ENCODE results near the gene TFAP2E. TPM values are rescaled to one million over a fixed set of nuclear protein-coding genes. Genes with fewer than 3 reads are reported as not detected.

The TFAP2E gene
- 0.08 TPM in 1 of 2 replicates, not detected in the other for total RNA-seq (ENCODE audit: low replicate concordance)

DNA sequence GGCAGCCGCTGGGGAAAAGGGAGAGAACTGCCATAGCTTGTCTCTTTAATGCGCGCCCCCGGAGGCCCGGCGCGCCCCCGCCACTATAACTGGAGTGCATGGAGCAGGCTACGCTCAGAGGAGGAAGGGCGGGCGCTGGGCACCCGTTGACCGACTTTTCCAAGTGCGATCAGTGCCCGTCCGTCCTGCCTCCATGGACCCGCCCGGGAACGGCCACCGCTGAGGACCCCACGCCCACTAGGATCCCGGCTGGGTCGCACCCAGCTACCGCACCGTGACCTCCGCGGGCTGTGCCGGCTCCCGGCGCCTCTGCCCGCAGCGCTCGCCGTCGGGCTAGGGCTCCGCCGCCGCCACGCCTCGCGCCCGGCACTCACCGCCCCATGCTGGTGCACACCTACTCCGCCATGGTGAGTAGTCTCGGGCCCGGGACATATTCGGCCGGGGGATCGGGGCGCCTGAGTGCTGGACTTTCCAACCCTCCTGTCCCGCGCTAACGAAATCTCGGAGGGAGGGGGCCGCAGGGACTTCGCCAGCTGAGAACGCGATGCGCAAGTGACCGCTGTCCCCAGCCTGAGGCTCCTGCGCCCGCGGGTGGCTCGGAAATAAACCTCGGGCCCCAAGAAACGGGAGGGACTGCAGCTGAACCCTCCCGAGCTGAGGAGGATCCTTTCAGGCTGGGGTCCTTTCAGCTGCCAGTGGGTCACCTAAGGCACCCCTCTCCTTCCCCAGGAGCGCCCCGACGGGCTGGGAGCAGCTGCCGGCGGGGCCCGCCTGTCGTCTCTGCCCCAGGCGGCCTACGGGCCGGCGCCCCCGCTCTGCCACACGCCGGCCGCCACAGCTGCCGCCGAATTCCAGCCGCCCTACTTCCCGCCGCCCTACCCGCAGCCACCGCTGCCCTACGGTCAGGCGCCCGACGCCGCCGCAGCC, at the start of gene TFAP2E:
Gene TFAP2E (plus strand): TSS at position 117 of the 927 bp plus-strand sequence. CDS start 264 bp downstream, at position 381.

DNA sequence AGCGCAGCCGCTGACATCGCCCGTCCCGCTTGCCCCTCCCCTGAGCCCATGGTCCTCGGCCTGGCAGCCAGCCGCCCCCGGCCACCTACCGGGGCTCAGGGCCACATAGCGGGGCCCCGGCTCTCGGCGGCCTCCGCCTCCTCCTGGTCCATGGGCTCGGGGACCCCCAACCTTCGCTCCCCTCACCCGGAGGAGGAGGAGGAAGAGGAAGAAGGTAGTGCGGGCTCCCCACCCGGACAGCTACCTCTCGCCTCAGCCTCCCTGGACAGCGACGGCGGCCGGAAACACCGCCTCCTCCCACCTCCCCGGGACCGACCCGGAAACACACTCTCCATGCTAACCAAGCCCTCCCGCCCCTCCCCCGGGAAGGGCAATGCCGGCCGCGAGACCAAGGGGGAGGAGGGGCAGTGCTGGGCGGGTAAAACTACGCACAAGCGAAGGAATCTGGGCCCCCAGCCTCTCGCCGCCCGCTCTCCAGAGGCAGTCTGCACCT, 15.9 kb upstream of the TFAP2E start, which contains the start of gene KIAA0319L:
Gene KIAA0319L (minus strand): TSS at position 286 of the 493 bp plus-strand sequence. CDS start 2,912 bp downstream, outside the sequence.

DNA sequence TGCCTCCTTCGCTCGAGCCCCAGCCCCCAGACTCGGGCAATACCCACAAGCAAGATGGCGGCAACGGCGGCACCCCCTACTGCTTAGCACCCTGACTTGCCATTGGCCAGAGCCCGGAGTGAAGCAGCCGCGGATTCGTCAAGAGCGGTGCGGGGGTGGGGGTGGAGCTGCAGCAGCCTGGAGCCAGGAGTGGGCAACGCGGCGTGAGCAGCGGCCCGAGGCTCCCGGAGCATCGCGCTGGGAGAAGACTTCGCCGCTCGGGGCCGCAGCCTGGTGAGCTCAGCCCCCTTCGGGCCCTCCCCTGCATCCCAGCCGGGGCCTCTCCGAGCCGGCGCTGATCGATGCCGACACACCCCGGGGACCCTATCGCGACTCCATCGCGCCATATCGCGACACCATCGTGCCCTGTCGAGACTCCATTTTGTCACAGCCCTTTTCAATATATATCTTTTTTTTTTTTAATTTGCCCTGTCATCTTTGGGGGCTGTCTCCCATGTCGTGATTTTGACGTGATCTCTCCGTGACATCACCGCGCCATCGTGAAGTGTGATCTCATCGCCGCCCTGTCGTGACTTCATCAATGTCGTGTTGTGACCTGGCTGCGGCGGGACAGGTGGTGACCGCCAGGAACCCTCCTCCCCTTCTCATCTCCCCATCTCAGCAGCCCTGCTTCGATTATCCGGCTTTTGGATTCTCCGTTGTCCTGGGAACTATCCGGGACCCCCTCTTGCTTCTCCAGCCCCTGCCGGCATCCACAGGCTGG, 15.3 kb upstream of the TFAP2E start, which contains the start of gene NCDN:
Gene NCDN (plus strand): TSS at position 189 of the 763 bp plus-strand sequence. CDS start 392 bp downstream, at position 581.

DNA sequence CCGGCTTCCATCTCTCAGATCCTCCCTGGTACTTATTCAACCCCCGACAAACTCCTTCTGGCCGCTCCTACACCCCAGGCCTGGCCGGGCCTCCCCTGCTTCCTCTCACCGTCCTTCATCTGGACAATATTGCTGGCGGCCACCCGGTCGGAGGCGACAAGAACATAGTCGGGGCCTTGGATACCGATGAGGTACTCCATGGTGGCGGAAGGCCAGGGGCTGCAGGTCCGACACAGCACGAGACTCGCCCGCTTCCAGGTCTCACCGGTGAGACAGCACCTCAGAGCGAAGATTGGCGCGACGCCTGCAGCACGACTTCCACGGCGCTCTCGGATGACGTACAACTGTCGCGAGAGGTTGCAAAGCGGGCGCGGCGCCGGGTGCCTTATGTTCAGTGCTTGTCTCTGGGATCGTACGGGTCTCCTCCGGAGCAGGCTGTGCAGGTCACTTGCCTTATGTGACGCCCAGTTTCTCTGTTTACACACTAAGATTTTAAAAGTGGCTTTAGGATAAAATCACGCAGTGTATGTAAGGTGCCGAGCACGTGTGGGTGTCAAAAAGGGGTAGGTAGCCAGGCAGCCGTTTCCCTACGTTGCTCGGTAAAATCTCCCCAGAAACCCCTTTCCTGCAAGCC, 68.2 kb downstream of the TFAP2E start, which contains the start of gene PSMB2:
Gene PSMB2 (minus strand): TSS at position 294 of the 634 bp plus-strand sequence. CDS start 94 bp downstream, at position 200.

Other genes starting within 250 kb of the TFAP2E start
- 26.0 and 32.8 TPM in 2 replicates for gene KIAA0319L, start 15.9 kb upstream of the TFAP2E start, total RNA-seq (ENCODE audit: low replicate concordance)
- 13.5 and 16.6 TPM in 2 replicates for gene NCDN, start 15.5 kb upstream of the TFAP2E start, total RNA-seq (ENCODE audit: low replicate concordance)
- 8.8 and 18.3 TPM in 2 replicates for gene PSMB2, start 68.2 kb downstream of the TFAP2E start, total RNA-seq (ENCODE audit: low replicate concordance)
- gene C1orf216, start 145.6 kb downstream of the TFAP2E start, total RNA-seq (ENCODE audit: low replicate concordance), result 16.5 and 23.6 TPM in 2 replicates
- gene CLSPN, start 196.7 kb downstream of the TFAP2E start, total RNA-seq (ENCODE audit: low replicate concordance), result 1.6 and 4.7 TPM in 2 replicates
- 13.0 and 20.0 TPM in 2 replicates for gene AGO4, start 234.7 kb downstream of the TFAP2E start, total RNA-seq (ENCODE audit: low replicate concordance)